H1 (cell line): ENCODE data around the gene CCDC13. TPM values are rescaled to one million over a fixed set of nuclear protein-coding genes. Genes with fewer than 3 reads are reported as not detected.

Experiments
- CTCF ChIA-PET: fragments of 300-600 bp; sonication (Branson Sonifier 250); formaldehyde crosslinking; loops from one replicate; lab custom pipeline; 2021; ENCODE audit not compliant: partially characterized antibody; lab: Charles Lee
- POLR2A ChIA-PET: fragments of 300-600 bp; sonication (Branson Sonifier 250); formaldehyde crosslinking; loops from one replicate; lab custom pipeline; 2021; ENCODE audit warnings: inconsistent platforms; ENCODE audit not compliant: partially characterized antibody; lab: Charles Lee
- DNase-seq, 2 experiments: peaks; one replicate each; pipeline versions ENCODE4 v3.0.0 to v3.0.0-alpha.2; 2010 to 2022; ENCODE audit warnings: low spot score in 2 of 2, low read depth in 1 of 2, mixed read lengths in 1 of 2
- FAIRE-seq: peaks from 2 replicates; lab custom pipeline; 2011; peaks lifted over from hg19 to GRCh38; lab: Jason Lieb, UNC
- H2AFZ ChIP-seq: 2 replicates; pipeline ENCODE4 v1.8.1; 2012; ENCODE audit warnings: low read length, inconsistent platforms
- H2AK5ac ChIP-seq: 2 replicates; pipeline ENCODE4 v1.6.1; 2013; ENCODE audit warnings: low read depth, low read length
- H2BK120ac ChIP-seq: replicated peaks from 2 replicates; pipeline ENCODE3; 2013; ENCODE audit warnings: low read depth, low read length, inconsistent platforms
- H2BK12ac ChIP-seq: 2 replicates; pipeline ENCODE4 v1.6.1; 2013; ENCODE audit warnings: low read depth, low read length
- H2BK15ac ChIP-seq: 2 replicates; pipeline ENCODE4 v1.6.1; 2013; ENCODE audit warnings: low read length
- H2BK20ac ChIP-seq: 2 replicates; pipeline ENCODE4 v1.6.1; 2013; ENCODE audit warnings: low read length
- H2BK5ac ChIP-seq: 2 replicates; pipeline ENCODE4 v1.6.1; 2013; ENCODE audit warnings: low read depth, low read length
- H3K14ac ChIP-seq: 2 replicates; pipeline ENCODE4 v1.6.1; 2013; ENCODE audit warnings: inconsistent platforms; ENCODE audit not compliant: insufficient read length
- H3K18ac ChIP-seq: 2 replicates; pipeline ENCODE4 v1.6.1; 2013; ENCODE audit warnings: low read length; ENCODE audit errors: extremely low read depth
- H3K23ac ChIP-seq: 2 replicates; pipeline ENCODE4 v1.6.1; 2013; ENCODE audit warnings: inconsistent platforms; ENCODE audit not compliant: insufficient read length
- H3K23me2 ChIP-seq: 2 replicates; pipeline ENCODE4 v1.6.1; 2013; ENCODE audit warnings: low read depth, low read length
- H3K27ac ChIP-seq: 2 replicates; pipeline ENCODE4 v1.6.1; 2011; ENCODE audit warnings: low read depth, low read length, inconsistent platforms
- H3K27me3 ChIP-seq, 4 experiments: replicated peaks in 1 of 4; 1 replicate in 1 of 4; 2 replicates in 3 of 4; pipeline versions ENCODE4 v1.6.1 to v1.8.1; 2011 to 2013; ENCODE audit warnings: low read length in 3 of 4, mild to moderate bottlenecking in 3 of 4, inconsistent platforms in 2 of 4, mixed read lengths in 2 of 4, moderate library complexity in 1 of 4; ENCODE audit not compliant: control insufficient read depth in 3 of 4, insufficient read depth in 3 of 4; ENCODE audit errors: extremely low read depth in 1 of 4
- H3K36me3 ChIP-seq, 4 experiments: 2 replicates each; pipeline versions ENCODE4 v1.6.1 to v1.8.1; 2011 to 2013; ENCODE audit warnings: mild to moderate bottlenecking in 4 of 4, low read length in 3 of 4, moderate library complexity in 2 of 4, control low read depth in 1 of 4, inconsistent platforms in 1 of 4; ENCODE audit not compliant: insufficient read depth in 4 of 4, control insufficient read depth in 2 of 4
- H3K4ac ChIP-seq: replicated peaks from 2 replicates; pipeline ENCODE3; 2013; ENCODE audit warnings: low read length, low read depth, mixed read lengths, inconsistent platforms; ENCODE audit not compliant: insufficient read length
- H3K4me1 ChIP-seq, 4 experiments: replicated peaks in 1 of 4; 1 replicate in 1 of 4; 2 replicates in 3 of 4; pipeline versions ENCODE4 v1.6.1 to v1.8.1; 2011 to 2013; ENCODE audit warnings: low read length in 3 of 4, inconsistent platforms in 2 of 4, mixed read lengths in 1 of 4; ENCODE audit not compliant: insufficient read depth in 4 of 4, control insufficient read depth in 3 of 4
- H3K4me2 ChIP-seq, 2 experiments: 2 replicates each; pipeline versions ENCODE4 v1.6.1 to v1.8.1; 2011 to 2013; ENCODE audit warnings: low read depth in 2 of 2, low read length in 2 of 2, control low read depth in 1 of 2, inconsistent platforms in 1 of 2, mild to moderate bottlenecking in 1 of 2; ENCODE audit not compliant: insufficient read depth in 1 of 2
- H3K4me3 ChIP-seq, 4 experiments: fragments of 200-600, 300-600 bp in 1 of 4; sonication (generic), shearing (Covaris generic), sonication (Bioruptor Twin) in 1 of 4; 2 replicates each; pipeline versions ENCODE4 v1.5.1 to v1.8.1; 2011 to 2016; ENCODE audit warnings: low read length in 4 of 4, low read depth in 3 of 4, control low read depth in 2 of 4, inconsistent platforms in 2 of 4, mild to moderate bottlenecking in 2 of 4, mixed read lengths in 1 of 4, moderate library complexity in 1 of 4; ENCODE audit not compliant: insufficient read depth in 2 of 4; ENCODE audit errors: extremely low read depth in 1 of 4
- H3K56ac ChIP-seq: replicated peaks from 2 replicates; pipeline ENCODE3; 2013; ENCODE audit warnings: low read depth, mild to moderate bottlenecking, mixed read lengths, low read length, inconsistent platforms; ENCODE audit not compliant: insufficient read length
- H3K79me1 ChIP-seq: 2 replicates; pipeline ENCODE4 v1.6.1; 2013; ENCODE audit warnings: low read depth, low read length, control low read depth
- H3K79me2 ChIP-seq, 2 experiments: 2 replicates each; pipeline versions ENCODE4 v1.6.1 to v1.8.1; 2012 to 2013; ENCODE audit warnings: low read length in 2 of 2, mild to moderate bottlenecking in 2 of 2, inconsistent platforms in 1 of 2; ENCODE audit not compliant: insufficient read depth in 2 of 2, control insufficient read depth in 1 of 2
- H3K9ac ChIP-seq, 4 experiments: replicated peaks in 1 of 4; 1 replicate in 1 of 4; 2 replicates in 3 of 4; pipeline versions ENCODE4 v1.6.1 to v1.8.1; 2011 to 2013; ENCODE audit warnings: low read depth in 3 of 4, low read length in 3 of 4, control low read depth in 2 of 4, mild to moderate bottlenecking in 2 of 4, moderate library complexity in 2 of 4, inconsistent platforms in 1 of 4; ENCODE audit errors: extremely low read depth in 1 of 4
- H3K9me3 ChIP-seq, 2 experiments: 2 replicates each; pipeline versions ENCODE4 v1.6.1 to v1.8.1; 2012 to 2013; ENCODE audit warnings: mild to moderate bottlenecking in 2 of 2, moderate library complexity in 2 of 2, control low read depth in 1 of 2, inconsistent platforms in 1 of 2, low read depth in 1 of 2, low read length in 1 of 2, mixed read lengths in 1 of 2; ENCODE audit not compliant: insufficient read depth in 2 of 2
- H4K20me1 ChIP-seq, 2 experiments: replicated peaks in 1 of 2; 2 replicates each; pipeline versions ENCODE3 to v1.8.1; 2011 to 2013; ENCODE audit warnings: inconsistent platforms in 2 of 2, low read length in 2 of 2, mild to moderate bottlenecking in 1 of 2; ENCODE audit not compliant: insufficient read depth in 2 of 2, control insufficient read depth in 1 of 2
- H4K5ac ChIP-seq: 2 replicates; pipeline ENCODE4 v1.6.1; 2013; ENCODE audit warnings: low read length, low read depth, mixed read lengths, inconsistent platforms; ENCODE audit not compliant: insufficient read length
- H4K8ac ChIP-seq: 2 replicates; pipeline ENCODE4 v1.8.0; 2013; ENCODE audit warnings: mild to moderate bottlenecking, moderate library complexity, low read length, inconsistent platforms; ENCODE audit not compliant: insufficient read depth; ENCODE audit errors: extremely low read depth
- H4K91ac ChIP-seq: replicated peaks from 2 replicates; pipeline ENCODE3; 2013; ENCODE audit warnings: low read length, mixed read lengths, inconsistent platforms; ENCODE audit not compliant: insufficient read length
- BRCA1 ChIP-seq: IDR thresholded peaks from 2 replicates; pipeline ENCODE4 v1.6.1; 2012; ENCODE audit warnings: low read depth, low read length, improper control_type of control experiment
- CBX8 ChIP-seq: fragments of 300-800, 300-1000 bp; sonication (generic); IDR thresholded peaks from 2 replicates; pipeline ENCODE4 v1.7.1; 2016; ENCODE audit warnings: low read depth, low read length, borderline replicate concordance
- CREB1 ChIP-seq: IDR thresholded peaks from 2 replicates; pipeline ENCODE4 v1.6.1; 2012; ENCODE audit warnings: inconsistent platforms
- EZH2 ChIP-seq: fragments of 200-600 bp; sonication (generic); IDR thresholded peaks from 2 replicates; pipeline ENCODE4 v1.7.1; 2012; ENCODE audit warnings: low read depth, mild to moderate bottlenecking, moderate library complexity, low read length, inconsistent platforms; ENCODE audit not compliant: severe bottlenecking
- FOSL1 ChIP-seq: IDR thresholded peaks from 2 replicates; pipeline ENCODE4 v1.6.1; 2011; ENCODE audit warnings: mild to moderate bottlenecking, low read depth, low read length, moderate library complexity; ENCODE audit not compliant: insufficient read depth
- GTF2F1 ChIP-seq: IDR thresholded peaks from 2 replicates; pipeline ENCODE4 v1.6.1; 2012; ENCODE audit warnings: low read depth, low read length, improper control_type of control experiment, borderline replicate concordance
- HDAC2 ChIP-seq, 2 experiments: fragments of 300-600 bp in 1 of 2; sonication (generic) in 1 of 2; IDR thresholded peaks; 2 replicates each; pipeline ENCODE4 v1.6.1; 2011 to 2012; ENCODE audit warnings: low read depth in 2 of 2, low read length in 2 of 2, mild to moderate bottlenecking in 2 of 2, moderate library complexity in 2 of 2, borderline replicate concordance in 1 of 2, inconsistent platforms in 1 of 2
- RFX5 ChIP-seq: IDR thresholded peaks from 2 replicates; pipeline ENCODE4 v1.6.1; 2011; ENCODE audit warnings: low read depth, low read length, improper control_type of control experiment, borderline replicate concordance
- SIRT6 ChIP-seq: IDR thresholded peaks from one replicate; pipeline ENCODE4 v1.7.1; 2012; ENCODE audit warnings: low read length, inconsistent platforms
- SIX5 ChIP-seq: IDR thresholded peaks from 2 replicates; pipeline ENCODE4 v1.6.1; 2011; ENCODE audit warnings: mild to moderate bottlenecking, low read depth, low read length
- SP2 ChIP-seq: IDR thresholded peaks from 2 replicates; pipeline ENCODE4 v1.6.1; 2012; ENCODE audit warnings: mild to moderate bottlenecking, low read length, inconsistent platforms
- TCF12 ChIP-seq: IDR thresholded peaks from 2 replicates; pipeline ENCODE4 v1.6.1; 2011; ENCODE audit warnings: low read depth, mild to moderate bottlenecking, low read length
- TEAD4 ChIP-seq: IDR thresholded peaks from 2 replicates; pipeline ENCODE4 v1.6.1; 2012; ENCODE audit warnings: low read depth, low read length, inconsistent platforms, mixed read lengths
- WGBS, 2 experiments: shearing (Covaris generic) in 1 of 2; methylation state at CpG; one replicate each; pipeline versions ENCODE4 v1.1.6 to v1.1.7; 2013 to 2015; ENCODE audit warnings: low lambda C conversion rate in 2 of 2, mixed read lengths in 2 of 2, inconsistent platforms in 1 of 2, low coverage in 1 of 2, missing lambda C conversion rate in 1 of 2; ENCODE audit not compliant: insufficient replicate concordance in 2 of 2, insufficient coverage in 1 of 2, insufficient read length in 1 of 2; ENCODE audit errors: extremely low coverage in 1 of 2, missing lambda C conversion rate in 1 of 2; 5-methylcytosine and 5-hydroxymethylcytosine counted together
- polyA plus RNA-seq, 7 experiments: library from polyadenylated mRNA; depleted of rRNA in 3 of 7; stranded (reverse) in 5 of 7; unstranded in 2 of 7; fragments of >200 nt in 5 of 7; fragments of 200-250 nt in 2 of 7; gene quantifications; 1 replicate in 5 of 7; 2 replicates in 1 of 7; 4 replicates in 1 of 7; pipeline versions ENCODE4 v1.2.1 to v1.2.3, GENCODE V29; 2011 to 2013; ENCODE audit warnings: missing spikeins in 2 of 7, mixed read lengths in 2 of 7
- total RNA-seq: library from RNA; stranded (reverse); fragmentation: NEBNext Ultra II Directional; extraction: Animal tissue kit (Norgen Biotek cat#: 25700); gene quantifications from 2 replicates; pipeline ENCODE4 v1.2.1, GENCODE V29; 2021
- TF ChIP-seq, protein P1 (sequence below): IDR thresholded peaks from 2 replicates; pipeline ENCODE4 v1.6.1; 2011; ENCODE audit warnings: low read length, improper control_type of control experiment

CCDC13 gene
- total and polyA plus RNA-seq, 2 of the 8 experiments (the other 6 are each of a cell fraction or from before 2014, with no cell fraction given): 0.06 TPM; not detected in 1

- H3K9ac ChIP-seq: no peak overlapping the region
- H3K23me2 ChIP-seq: no peaks in the 10 kb centered on the region
- H2BK12ac ChIP-seq: no peak overlapping the region
- H4K91ac ChIP-seq: no peak overlapping the region
- H3K4me1 ChIP-seq: peaks cover 0 to 8% (median 4%) of the 10 kb centered on the region in 4 experiments; a peak in 4 of 7 replicates
- no peak overlapping the region for H2BK20ac ChIP-seq
- no peaks in the 10 kb centered on the region for H3K79me1 ChIP-seq
- no peak overlapping the region for H3K23ac ChIP-seq
- H4K5ac ChIP-seq: no peak overlapping the region
- no peaks in the 10 kb centered on the region for H3K9me3 ChIP-seq
- H3K56ac ChIP-seq: no peak overlapping the region
- no peaks in the 10 kb centered on the region for H3K79me2 ChIP-seq
- no peak for FAIRE-seq
- H4K20me1 ChIP-seq: peaks cover 0 to 2% of the 10 kb centered on the region in 2 experiments
- no peak overlapping the region for H3K4me2 ChIP-seq
- H3K36me3 ChIP-seq: no peaks in the 10 kb centered on the region
- 85% methylated on average over 4 of the region's 4 CpGs; no CpG with 5 or more reads in 1 of the 2 experiments for WGBS, 2 experiments
- H2BK120ac ChIP-seq: no peak overlapping the region
- peak in 1 of 2 experiments; percentile 31 for DNase-seq
- no peak overlapping the region for H2AK5ac ChIP-seq
- no peak overlapping the region for H3K4me3 ChIP-seq
- no peak overlapping the region for H2AFZ ChIP-seq
- CTCF ChIA-PET: interaction anchor here (1.0 to 5.9 kb wide), 10 partner anchors 9 to 194 kb away, joined by 3 to 53 read pairs (median 6); no protein-coding TSS in a partner anchor
- no peak overlapping the region for H3K4ac ChIP-seq
- no peak overlapping the region for H2BK15ac ChIP-seq
- no peak overlapping the region for H3K14ac ChIP-seq
- H2BK5ac ChIP-seq: no peak overlapping the region
- POLR2A ChIA-PET: no interaction called here
- no peaks in the 10 kb centered on the region; a peak in 2 of 7 replicates for H3K27me3 ChIP-seq
- no peak overlapping the region for H3K18ac ChIP-seq
- H4K8ac ChIP-seq: no peak overlapping the region
- no peak overlapping the region for H3K27ac ChIP-seq
- TF ChIP-seq GTF2F1 (no peak), BRCA1 (no peak), SIRT6 (no peak), CREB1 (no peak), EZH2 (no peak), RFX5 (no peak), SP2 (no peak), TCF12 (no peak), HDAC2 (IDR thresholded peaks at IDR 0.05; ENCODE audit: borderline replicate concordance in 1 of 2, low read depth in 2 of 2, low read length in 2 of 2) (no peak), FOSL1 (no peak), SIX5 (no peak), CBX8 (no peak), TEAD4 (no peak)
- TF ChIP-seq, protein P1, sequence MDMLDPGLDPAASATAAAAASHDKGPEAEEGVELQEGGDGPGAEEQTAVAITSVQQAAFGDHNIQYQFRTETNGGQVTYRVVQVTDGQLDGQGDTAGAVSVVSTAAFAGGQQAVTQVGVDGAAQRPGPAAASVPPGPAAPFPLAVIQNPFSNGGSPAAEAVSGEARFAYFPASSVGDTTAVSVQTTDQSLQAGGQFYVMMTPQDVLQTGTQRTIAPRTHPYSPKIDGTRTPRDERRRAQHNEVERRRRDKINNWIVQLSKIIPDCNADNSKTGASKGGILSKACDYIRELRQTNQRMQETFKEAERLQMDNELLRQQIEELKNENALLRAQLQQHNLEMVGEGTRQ: no peak
These were observed 30.8 kb downstream of the CCDC13 start for GRCh38 chr3:42742259-42742658.
